Heart right ventricle (tissue), 16 donors: ENCODE results near the gene TRAPPC6A. TPM values are rescaled to one million over a fixed set of nuclear protein-coding genes. Genes with fewer than 3 reads are reported as not detected.

Experiments
- ATAC-seq, 8 donors: fragments of 200-7000 bp; cut with Tn5 transposase; one replicate each; pipeline ENCODE4 v1.9.1; 2020; ENCODE audit warnings: mild to moderate bottlenecking in 8 of 8, moderate library complexity in 8 of 8, moderate number of reproducible peaks in 1 of 8
- DNase-seq, 2 donors: peaks; one replicate each; pipeline ENCODE4 v3.0.0-alpha.2; 2020
- H3K27ac ChIP-seq, 10 donors: fragments of 200-600 bp; sonication (generic) in 2 of 10; one replicate each; pipeline versions ENCODE4 v1.5.0 to v1.8.0; 2020 to 2022; ENCODE audit warnings: mild to moderate bottlenecking in 3 of 10
- H3K27me3 ChIP-seq, 7 donors: fragments of 200-600 bp; one replicate each; pipeline ENCODE4 v1.8.0; 2021 to 2022; ENCODE audit warnings: mild to moderate bottlenecking in 2 of 7
- H3K36me3 ChIP-seq, 9 donors: fragments of 200-600 bp; sonication (generic) in 1 of 9; one replicate each; pipeline versions ENCODE4 v1.5.0 to v1.8.0; 2020 to 2022; ENCODE audit warnings: mild to moderate bottlenecking in 2 of 9
- H3K4me1 ChIP-seq, 9 donors: fragments of 200-600 bp; sonication (generic) in 1 of 9; one replicate each; pipeline versions ENCODE4 v1.5.0 to v1.8.0; 2020 to 2022; ENCODE audit warnings: mild to moderate bottlenecking in 4 of 9
- H3K4me3 ChIP-seq, 10 donors: fragments of 200-600 bp; sonication (generic) in 2 of 10; one replicate each; pipeline versions ENCODE4 v1.5.0 to v1.8.0; 2020 to 2022; ENCODE audit warnings: mild to moderate bottlenecking in 7 of 10, moderate library complexity in 2 of 10
- H3K9me3 ChIP-seq, 11 donors: fragments of 200-600 bp in 10 of 11; sonication (generic) in 2 of 11; one replicate each; pipeline versions ENCODE4 v1.5.0 to v1.8.0; 2013 to 2022; ENCODE audit warnings: mild to moderate bottlenecking in 2 of 11, control low read depth in 1 of 11, moderate library complexity in 1 of 11
- whole genome bisulfite sequencing, 2 donors: extraction: QIAGEN DNeasy Blood & Tissue Kit; methylation state at CpG; one replicate each; pipeline ENCODE4 v1.1.7; 2013; ENCODE audit warnings: inconsistent platforms in 1 of 2; 5-methylcytosine and 5-hydroxymethylcytosine counted together
- intact Hi-C, 10 donors: fragments of 100-400 bp; cut with DNase I; formaldehyde crosslinking; loops; one replicate each; pipeline versions ENCODE4 v1.11.1 to v1.14.2; 2022
- polyA plus RNA-seq, 2 donors: library from polyadenylated mRNA; stranded (reverse); fragments of 200-250 nt; gene quantifications; one replicate each; pipeline ENCODE4 v1.2.3, GENCODE V29; 2013
- total RNA-seq, 10 donors: library from RNA; stranded (reverse); fragmentation: NEBNext Ultra II Directional in 3 of 10; extraction: Animal tissue kit (Norgen Biotek cat#: 25700) in 3 of 10; gene quantifications; one replicate each; pipeline versions ENCODE4 v1.2.1 to v1.2.4, GENCODE V29; 2021 to 2023
- TF ChIP-seq, protein P1 (sequence below), 9 donors: fragments of 200-600 bp; sonication (generic) in 2 of 9; IDR thresholded peaks; one replicate each; pipeline versions ENCODE4 v1.5.0 to v1.8.0; 2021 to 2022; ENCODE audit warnings: antibody characterized with exemption in 9 of 9, mild to moderate bottlenecking in 5 of 9, moderate library complexity in 1 of 9
- donor health status: Arrhythmogenic right ventricular cardiomyopathy.
- donor health status: ischemic (EF 13 %, LVEDD 7.1; RV severe dilation, severe dysfunction).
- donor health status: healthy with polysubstance abuse.
- donor health status: DM: no; HTN: yes; CAD: no.
- donor health status: DM: no; HTN: no; CAD: no.
- donor health status: ischemic (EF 25% LVEDD 6.9; RV normal size, moderate dysfunction).
- donor health status: ischemic (EF 25% LVEDD 5.7; RV mildly dilated, moderate dysfunction).
- donor health status: healthy.
- donor health status: DM: yes; HTN: yes; CAD: no.
- donor health status: Ischemic cardiomyopathy.
- donor health status: ischemic (EF 35%, LVEDD 5.7; RV mildly dilated, moderate dysfunction).
- donor health status: nonischemic (EF 11% LVEDD 7.7; RV severe dilation, severe dysfunction).
- donor health status: DM: yes; HTN: yes; CAD: no.
- donor health status: PGD.
- donor health status: ischemic (EF 29% LVEDD 5.4; RV normal size, mild dysfunction).
- donor health status: nonischemic (EF 23%, LVEDD 6.1; RV moderate dilation, normal function).

Gene TRAPPC6A
- total and polyA plus RNA-seq, 12 donors: 14.3 to 24.9 (median 16.8) TPM

DNA sequence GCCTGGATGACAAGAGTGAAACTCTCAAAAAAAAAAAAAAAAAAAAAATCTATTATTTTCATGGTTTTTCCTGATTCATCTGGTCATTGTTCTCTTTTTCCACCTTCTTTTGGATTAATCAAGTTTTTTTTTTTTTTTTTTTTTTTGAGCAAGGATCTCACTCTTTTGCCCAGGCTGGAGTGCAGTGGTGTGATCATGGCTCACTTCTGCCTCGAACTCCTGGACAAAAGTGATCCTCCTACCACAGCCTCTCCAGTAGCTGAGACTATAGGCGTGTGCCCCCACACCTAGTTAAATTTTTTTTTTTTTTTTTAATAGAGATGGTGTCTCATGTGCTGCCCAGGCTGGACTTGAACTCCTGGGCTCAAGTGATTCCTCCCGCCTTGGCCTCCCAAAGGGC, 28.3 kb upstream of the TRAPPC6A start:
- Histone ChIP-seq H3K27ac (no peak overlapping the region), H3K4me3 (no peak overlapping the region), H3K9me3 (no peaks in the 10 kb centered on the region), H3K36me3 (no peaks in the 10 kb centered on the region), H3K27me3 (peaks cover 0 to 7% (median 0%) of the 10 kb centered on the region in 7 donors), H3K4me1 (peaks cover 0 to 12% (median 0%) of the 10 kb centered on the region in 9 donors)
- WGBS, 2 donors: 88 to 91% methylated on average over 3 of the region's 3 CpGs
- intact Hi-C loops: no loop called here
- no peak for DNase-seq
- TF ChIP-seq, protein P1, sequence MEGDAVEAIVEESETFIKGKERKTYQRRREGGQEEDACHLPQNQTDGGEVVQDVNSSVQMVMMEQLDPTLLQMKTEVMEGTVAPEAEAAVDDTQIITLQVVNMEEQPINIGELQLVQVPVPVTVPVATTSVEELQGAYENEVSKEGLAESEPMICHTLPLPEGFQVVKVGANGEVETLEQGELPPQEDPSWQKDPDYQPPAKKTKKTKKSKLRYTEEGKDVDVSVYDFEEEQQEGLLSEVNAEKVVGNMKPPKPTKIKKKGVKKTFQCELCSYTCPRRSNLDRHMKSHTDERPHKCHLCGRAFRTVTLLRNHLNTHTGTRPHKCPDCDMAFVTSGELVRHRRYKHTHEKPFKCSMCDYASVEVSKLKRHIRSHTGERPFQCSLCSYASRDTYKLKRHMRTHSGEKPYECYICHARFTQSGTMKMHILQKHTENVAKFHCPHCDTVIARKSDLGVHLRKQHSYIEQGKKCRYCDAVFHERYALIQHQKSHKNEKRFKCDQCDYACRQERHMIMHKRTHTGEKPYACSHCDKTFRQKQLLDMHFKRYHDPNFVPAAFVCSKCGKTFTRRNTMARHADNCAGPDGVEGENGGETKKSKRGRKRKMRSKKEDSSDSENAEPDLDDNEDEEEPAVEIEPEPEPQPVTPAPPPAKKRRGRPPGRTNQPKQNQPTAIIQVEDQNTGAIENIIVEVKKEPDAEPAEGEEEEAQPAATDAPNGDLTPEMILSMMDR (IDR thresholded peaks at IDR 0.05): no peak
- no peak for ATAC-seq

DNA sequence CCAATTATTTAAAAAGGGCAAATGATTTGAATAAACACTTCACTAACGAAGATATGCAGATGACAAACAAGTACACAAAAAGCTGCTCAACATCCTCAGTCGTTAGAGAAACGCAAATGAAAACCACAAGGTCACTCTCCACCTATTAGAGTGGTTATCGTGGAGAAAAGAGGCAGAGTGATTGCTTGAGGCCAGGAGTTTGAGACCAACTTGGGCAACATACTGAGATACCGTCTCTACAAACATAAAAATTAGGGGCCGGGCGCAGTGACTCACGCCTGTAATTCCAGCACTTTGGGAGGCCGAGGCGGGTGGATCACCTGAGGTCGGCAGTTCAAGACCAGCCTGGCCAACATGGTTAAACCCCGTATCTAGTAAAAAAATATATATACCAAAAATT, 27.8 kb upstream of the TRAPPC6A start:
- Histone ChIP-seq H3K4me1 (peaks cover 0 to 9% (median 0%) of the 10 kb centered on the region in 9 donors), H3K4me3 (no peak overlapping the region), H3K27me3 (peaks cover 0 to 4% (median 0%) of the 10 kb centered on the region in 7 donors), H3K36me3 (no peaks in the 10 kb centered on the region), H3K27ac (no peak overlapping the region), H3K9me3 (no peaks in the 10 kb centered on the region)
- DNase-seq (no peak), ATAC-seq (no peak)
- intact Hi-C loops: no loop called here
- TF ChIP-seq, protein P1 (IDR thresholded peaks at IDR 0.05): no peak
- WGBS, 2 donors: 87 to 88% methylated on average over 12 of the region's 12 CpGs

DNA sequence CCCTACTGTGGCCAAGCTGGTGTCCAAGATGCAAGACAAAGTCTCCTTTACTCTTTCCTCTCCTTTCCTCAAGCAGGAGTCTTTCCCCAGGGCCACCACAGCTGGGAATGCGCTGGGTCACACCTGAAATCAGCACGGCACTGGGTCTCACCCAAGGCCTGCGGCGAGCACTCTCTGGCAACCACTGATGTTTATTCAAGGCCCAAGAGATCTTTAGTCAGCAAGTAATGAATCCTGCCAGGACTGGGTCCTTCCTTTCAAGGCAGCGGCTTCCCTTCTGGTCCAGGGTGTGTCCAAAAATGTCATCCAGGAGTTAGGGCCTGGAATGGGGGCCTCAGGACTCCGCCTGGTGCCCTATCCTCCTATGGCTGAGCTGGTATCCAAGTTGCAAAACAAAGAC, 24.6 kb upstream of the TRAPPC6A start:
- no peaks in the 10 kb centered on the region for H3K36me3 ChIP-seq
- H3K27ac ChIP-seq: no peak overlapping the region
- ATAC-seq (peak in 1 of 8 donors; percentile 47), DNase-seq (no peak)
- peaks cover 0 to 6% (median 0%) of the 10 kb centered on the region in 9 donors for H3K4me1 ChIP-seq
- no peak overlapping the region for H3K4me3 ChIP-seq
- H3K9me3 ChIP-seq: no peaks in the 10 kb centered on the region
- intact Hi-C loops: loop anchor here in 3 of 10 donors (5.0 kb wide), 2 partner anchors 45 to 135 kb away; partner anchors contain the start of gene EXOC3L2 (in 3 of the 3)
- H3K27me3 ChIP-seq: no peaks in the 10 kb centered on the region
- 71 to 80% methylated on average over 6 of the region's 6 CpGs for WGBS, 2 donors
- TF ChIP-seq, protein P1 (IDR thresholded peaks at IDR 0.05): no peak

DNA sequence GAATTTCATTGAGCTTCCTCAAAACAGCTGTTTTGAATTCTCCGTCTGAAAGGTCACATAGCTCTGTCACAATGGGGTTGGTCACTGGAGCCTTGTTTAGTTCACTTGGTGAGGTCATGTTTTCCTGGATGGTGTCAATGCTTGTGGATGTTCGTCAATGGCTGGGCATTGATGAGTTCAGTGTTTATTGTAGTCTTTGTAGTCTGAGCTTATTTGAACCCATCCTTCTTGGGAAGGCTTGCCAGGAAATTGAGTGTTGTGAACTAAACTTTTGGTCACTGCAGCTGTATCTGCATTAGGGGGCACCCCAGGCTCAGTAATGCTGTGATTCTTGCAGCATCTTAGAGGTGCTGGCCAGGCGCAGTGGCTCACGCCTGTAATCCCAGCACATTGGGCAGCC, 22.5 kb upstream of the TRAPPC6A start:
- Histone ChIP-seq H3K36me3 (no peaks in the 10 kb centered on the region), H3K4me1 (peaks cover 0 to 6% (median 0%) of the 10 kb centered on the region in 9 donors), H3K9me3 (no peaks in the 10 kb centered on the region), H3K27me3 (no peaks in the 10 kb centered on the region), H3K27ac (no peak overlapping the region), H3K4me3 (no peak overlapping the region)
- DNase-seq (peak; percentile 21 to 31), ATAC-seq (peak in 7 of 8 donors; percentile 61 to 82 (median 76))
- TF ChIP-seq, protein P1 (IDR thresholded peaks at IDR 0.05): peak in 8 of 9 donors; percentile 22 to 63 (median 52)
- WGBS, 2 donors: 40 to 48% methylated on average over 4 of the region's 4 CpGs
- intact Hi-C loops: loop anchor here in 6 of 10 donors (1.0 to 5.0 kb wide), 5 partner anchors 47 to 138 kb away; partner anchors contain the start of gene EXOC3L2 (in 3 of the 6)
